Body of pancreas (tissue), 4 donors: Measurements from ENCODE around the gene CLEC1B.

Experiments used
- CTCF ChIP-seq, 7 experiments: fragments of 450-650 bp in 4 of 7; fragments of 200-600 bp in 3 of 7; sonication (generic) in 3 of 7; IDR thresholded peaks; one replicate each; pipeline ENCODE4 v1.5.1; 2016 to 2019; ENCODE audit warnings: antibody characterized with exemption in 7 of 7
- POLR2A ChIP-seq, 3 donors: fragments of 450-650 bp; IDR thresholded peaks; one replicate each; pipeline ENCODE4 v1.6.1; 2016; ENCODE audit warnings: antibody characterized with exemption in 3 of 3, mild to moderate bottlenecking in 2 of 3

GRCh38 chr12:10027721-10028120, 28.8 kb upstream of the CLEC1B start:
- TF ChIP-seq CTCF (IDR thresholded peaks at IDR 0.05) (no peak), POLR2A (IDR thresholded peaks at IDR 0.05) (no peak)
